IMR-90 (cell line): ENCODE data around the gene HOXD9. TPM values are rescaled to one million over a fixed set of nuclear protein-coding genes. Genes with fewer than 3 reads are reported as not detected.

Source experiments
- ATAC-seq: fragments of 200-7000 bp; cut with Tn5 transposase; 2 replicates; pipeline ENCODE4 v1.9.1; 2020; ENCODE audit warnings: low read depth, mild to moderate bottlenecking, moderate library complexity
- BruUV-seq: library from RNA; stranded (reverse); fragments of 400-500 nt; replicated peaks from 2 replicates; lab custom pipeline; 2021; lab: Mats Ljungman, UMichigan
- CTCF ChIA-PET: fragments of 300-600 bp; formaldehyde crosslinking; extraction: SDS; loops from one replicate; lab custom pipeline; 2021; ENCODE audit warnings: antibody characterized with exemption; lab: Yijun Ruan, JAX
- POLR2A ChIA-PET: fragments of 300-600 bp; sonication (Branson Sonifier 250); formaldehyde crosslinking; loops from one replicate; lab custom pipeline; 2022; ENCODE audit warnings: antibody characterized with exemption; ENCODE audit not compliant: unreplicated experiment; lab: Charles Lee
- DNase-seq: peaks from one replicate; pipeline ENCODE4 v3.0.0; 2013
- H2AFZ ChIP-seq: replicated peaks from 2 replicates; pipeline ENCODE3; 2013; ENCODE audit warnings: low read length, mild to moderate bottlenecking; ENCODE audit not compliant: poor library complexity
- H2AK5ac ChIP-seq: 2 replicates; pipeline ENCODE4 v1.6.1; 2013; ENCODE audit warnings: low read depth, low read length, inconsistent platforms
- H2AK9ac ChIP-seq: replicated peaks from 2 replicates; pipeline ENCODE3; 2013; ENCODE audit warnings: mild to moderate bottlenecking, low read depth, low read length, moderate library complexity; ENCODE audit not compliant: poor library complexity
- H2BK120ac ChIP-seq: 2 replicates; pipeline ENCODE4 v1.6.1; 2013; ENCODE audit warnings: low read depth, low read length, inconsistent platforms
- H2BK15ac ChIP-seq: 3 replicates; pipeline ENCODE4 v1.6.1; 2013; ENCODE audit warnings: low read depth, low read length, inconsistent platforms
- H2BK20ac ChIP-seq: 2 replicates; pipeline ENCODE4 v1.6.1; 2013; ENCODE audit warnings: low read depth, mild to moderate bottlenecking, inconsistent platforms, low read length, moderate library complexity
- H2BK5ac ChIP-seq: 2 replicates; pipeline ENCODE4 v1.6.1; 2013; ENCODE audit warnings: mild to moderate bottlenecking, low read depth, low read length, inconsistent platforms; ENCODE audit not compliant: poor library complexity, severe bottlenecking
- H3K14ac ChIP-seq: replicated peaks from 2 replicates; pipeline ENCODE4 v1.6.1; 2013; ENCODE audit warnings: low read depth, low read length, inconsistent platforms
- H3K18ac ChIP-seq: 2 replicates; pipeline ENCODE4 v1.6.1; 2013; ENCODE audit warnings: low read depth, low read length, control low read depth
- H3K23ac ChIP-seq: 2 replicates; pipeline ENCODE4 v1.6.1; 2013; ENCODE audit warnings: low read depth, low read length, inconsistent platforms
- H3K27ac ChIP-seq: 2 replicates; pipeline ENCODE4 v1.5.1; 2013; ENCODE audit warnings: mild to moderate bottlenecking, control low read depth, low read length; ENCODE audit not compliant: insufficient read depth
- H3K27me3 ChIP-seq: 2 replicates; pipeline ENCODE4 v1.6.1; 2013; ENCODE audit warnings: low read length; ENCODE audit not compliant: control insufficient read depth, insufficient read depth
- H3K36me3 ChIP-seq: 2 replicates; pipeline ENCODE4 v1.6.1; 2013; ENCODE audit warnings: low read length, mixed read lengths; ENCODE audit not compliant: control insufficient read depth, insufficient read depth
- H3K4ac ChIP-seq: 2 replicates; pipeline ENCODE4 v1.6.1; 2013; ENCODE audit warnings: low read depth, low read length, inconsistent platforms
- H3K4me1 ChIP-seq: 2 replicates; pipeline ENCODE4 v1.6.1; 2013; ENCODE audit warnings: low read length, mixed read lengths; ENCODE audit not compliant: control insufficient read depth, insufficient read depth
- H3K4me2 ChIP-seq: 2 replicates; pipeline ENCODE4 v1.6.1; 2013; ENCODE audit warnings: low read depth, mild to moderate bottlenecking, control low read depth, low read length, moderate library complexity
- H3K4me3 ChIP-seq: 2 replicates; pipeline ENCODE4 v1.5.1; 2013; ENCODE audit warnings: low read depth, mild to moderate bottlenecking, control low read depth, low read length, moderate library complexity; ENCODE audit not compliant: insufficient read depth
- H3K56ac ChIP-seq: 2 replicates; pipeline ENCODE4 v1.6.1; 2013; ENCODE audit warnings: low read length, inconsistent platforms; ENCODE audit not compliant: insufficient read depth; ENCODE audit errors: extremely low read depth
- H3K79me1 ChIP-seq, 2 experiments: 2 replicates each; pipeline ENCODE4 v1.6.1; 2013; ENCODE audit warnings: low read length in 2 of 2, inconsistent platforms in 1 of 2, low read depth in 1 of 2
- H3K9ac ChIP-seq: 2 replicates; pipeline ENCODE4 v1.6.1; 2013; ENCODE audit warnings: low read depth, low read length, control low read depth
- H3K9me1 ChIP-seq: 2 replicates; pipeline ENCODE4 v1.6.1; 2013; ENCODE audit warnings: low read length, inconsistent platforms; ENCODE audit not compliant: insufficient read depth
- H3K9me3 ChIP-seq: 2 replicates; pipeline ENCODE4 v1.6.1; 2013; ENCODE audit warnings: low read length; ENCODE audit not compliant: control insufficient read depth, insufficient read depth
- H4K20me1 ChIP-seq: 2 replicates; pipeline ENCODE4 v1.6.1; 2013; ENCODE audit warnings: low read length, inconsistent platforms; ENCODE audit not compliant: insufficient read depth
- H4K5ac ChIP-seq: 2 replicates; pipeline ENCODE4 v1.6.1; 2013; ENCODE audit warnings: mild to moderate bottlenecking, low read depth, low read length, control low read depth
- H4K8ac ChIP-seq, 2 experiments: 2 replicates each; pipeline ENCODE4 v1.6.1; 2013; ENCODE audit warnings: low read depth in 2 of 2, low read length in 2 of 2, control low read depth in 1 of 2, inconsistent platforms in 1 of 2
- H4K91ac ChIP-seq: 2 replicates; pipeline ENCODE4 v1.6.1; 2013; ENCODE audit warnings: low read depth, low read length, inconsistent platforms; ENCODE audit not compliant: insufficient read depth
- CHD1 ChIP-seq: IDR thresholded peaks from 2 replicates; pipeline ENCODE4 v1.6.1; 2012; ENCODE audit warnings: low read depth, low read length, improper control_type of control experiment
- CTCF ChIP-seq: conservative IDR thresholded peaks from 2 replicates; pipeline ENCODE4 v1.5.1; 2012; ENCODE audit warnings: mild to moderate bottlenecking, low read depth, low read length, improper control_type of control experiment
- MAFK ChIP-seq: IDR thresholded peaks from 2 replicates; pipeline ENCODE4 v1.6.1; 2012; ENCODE audit warnings: low read depth, low read length, improper control_type of control experiment
- MAZ ChIP-seq: IDR thresholded peaks from 2 replicates; pipeline ENCODE4 v1.6.1; 2012; ENCODE audit warnings: low read depth, mild to moderate bottlenecking, low read length, improper control_type of control experiment, moderate library complexity, borderline replicate concordance
- RAD21 ChIP-seq: IDR thresholded peaks from 2 replicates; pipeline ENCODE4 v1.6.1; 2012; ENCODE audit warnings: low read length, improper control_type of control experiment
- SMC3 ChIP-seq: fragments of 150-350 bp; IDR thresholded peaks from 2 replicates; pipeline ENCODE4 v1.6.1; 2016; ENCODE audit warnings: low read depth, mild to moderate bottlenecking, antibody characterized with exemption, low read length, moderate library complexity
- WGBS, 2 experiments: methylation state at CpG; one replicate each; pipeline versions ENCODE4 v1.1.5 to v1.1.7; 2013; ENCODE audit warnings: missing lambda C conversion rate in 2 of 2; ENCODE audit not compliant: insufficient read length in 1 of 2; ENCODE audit errors: extremely low coverage in 2 of 2; 5-methylcytosine and 5-hydroxymethylcytosine counted together
- dilution Hi-C: fragments of 300-500 bp; cut with HindIII; formaldehyde crosslinking; loops from one replicate; pipeline ENCODE4 v1.14.3; 2018; ENCODE audit warnings: low sequenced_read_pairs; ENCODE audit not compliant: unreplicated experiment
- in situ Hi-C: fragments of 300-500 bp; cut with MboI; formaldehyde crosslinking; loops from 3 replicates; pipeline ENCODE4 v1.14.3; 2019; ENCODE audit warnings: low sequenced_read_pairs, inconsistent platforms, mixed read lengths
- intact Hi-C: fragments of 100-400 bp; cut with micrococcal nuclease; formaldehyde crosslinking; loops from 2 replicates; pipeline ENCODE4 v1.10.0; 2022
- polyA plus RNA-seq, 3 experiments: library from polyadenylated mRNA; depleted of rRNA; stranded (reverse); fragments of >200 nt; gene quantifications; 2 replicates each; pipeline ENCODE4 v1.2.3, GENCODE V29; 2012; ENCODE audit warnings: low replicate concordance in 1 of 3
- total RNA-seq: library from RNA; depleted of rRNA; stranded (reverse); fragments of >200 nt; gene quantifications from 2 replicates; pipeline ENCODE4 v1.2.3, GENCODE V29; 2012
- TF ChIP-seq, protein P1 (sequence below): fragments of 150-350 bp; IDR thresholded peaks from 2 replicates; pipeline ENCODE4 v1.6.1; 2017; ENCODE audit warnings: mild to moderate bottlenecking, antibody characterized with exemption, low read length, low read depth

The HOXD9 gene
- total and polyA plus RNA-seq, 2 of the 4 experiments (the other 2 are of a cell fraction) = not detected

GRCh38 chr2:176096986-176097819 lies 25.3 kb upstream of the HOXD9 start:
- ChIA-PET POLR2A (no interaction called here), CTCF (interaction anchor here (0.5 to 3.9 kb wide), 11 partner anchors 8 to 1328 kb away, joined by 3 to 13 read pairs (median 4); no protein-coding TSS in a partner anchor)
- H2AK5ac ChIP-seq = no peak overlapping the region
- H2AK9ac ChIP-seq = no peak overlapping the region
- no peak overlapping the region for H3K56ac ChIP-seq
- peaks cover 92% of the 10 kb centered on the region for H3K27me3 ChIP-seq
- in situ Hi-C loops (loop anchor here (10.0 to 25.0 kb wide), 4 partner anchors 412 to 1360 kb away; no protein-coding TSS in a partner anchor), dilution Hi-C loops (no loop called here), intact Hi-C loops (loop anchor here (1.0 to 10.0 kb wide), 8 partner anchors 407 to 1392 kb away; no protein-coding TSS in a partner anchor)
- H3K14ac ChIP-seq = no peak overlapping the region
- no peak overlapping the region for H3K9ac ChIP-seq
- no peak overlapping the region for H2BK20ac ChIP-seq
- H2BK15ac ChIP-seq = no peak overlapping the region
- BruUV-seq = no TSS peak
- H4K20me1 ChIP-seq = no peaks in the 10 kb centered on the region
- H3K36me3 ChIP-seq = no peaks in the 10 kb centered on the region
- TF ChIP-seq SMC3 = peak; percentile 71
- TF ChIP-seq CTCF = peak; percentile 76
- peak; percentile 83 for TF ChIP-seq RAD21
- TF ChIP-seq, protein P1, sequence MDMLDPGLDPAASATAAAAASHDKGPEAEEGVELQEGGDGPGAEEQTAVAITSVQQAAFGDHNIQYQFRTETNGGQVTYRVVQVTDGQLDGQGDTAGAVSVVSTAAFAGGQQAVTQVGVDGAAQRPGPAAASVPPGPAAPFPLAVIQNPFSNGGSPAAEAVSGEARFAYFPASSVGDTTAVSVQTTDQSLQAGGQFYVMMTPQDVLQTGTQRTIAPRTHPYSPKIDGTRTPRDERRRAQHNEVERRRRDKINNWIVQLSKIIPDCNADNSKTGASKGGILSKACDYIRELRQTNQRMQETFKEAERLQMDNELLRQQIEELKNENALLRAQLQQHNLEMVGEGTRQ = no peak
- no peak for TF ChIP-seq CHD1
- TF ChIP-seq MAZ = 0 out of 2 replicates have a peak, but pooled peaks have one; percentile 34
- TF ChIP-seq MAFK = no peak
- H3K9me3 ChIP-seq = peaks cover 1% of the 10 kb centered on the region
- no peak overlapping the region for H3K23ac ChIP-seq
- H2AFZ ChIP-seq = peak overlapping the region; percentile 38
- DNase-seq (peak; percentile 48), ATAC-seq (peak; percentile 95)
- H3K4me2 ChIP-seq = peak overlapping the region; percentile 85
- H4K91ac ChIP-seq = no peak overlapping the region
- no peak overlapping the region for H4K5ac ChIP-seq
- no peak overlapping the region for H2BK120ac ChIP-seq
- H3K4me3 ChIP-seq = peak overlapping the region; percentile 35
- no peak overlapping the region for H3K18ac ChIP-seq
- no peak overlapping the region for H4K8ac ChIP-seq
- H3K9me1 ChIP-seq = no peaks in the 10 kb centered on the region
- H3K4ac ChIP-seq = no peak overlapping the region
- no peaks in the 10 kb centered on the region for H3K79me1 ChIP-seq
- H2BK5ac ChIP-seq = no peak overlapping the region
- H3K4me1 ChIP-seq = peaks cover 3% of the 10 kb centered on the region; the same call in 1 of the 2 replicates
- 0% methylated on average over 24 of the region's 45 CpGs; no CpG with 5 or more reads in 1 of the 2 experiments for whole genome bisulfite sequencing, 2 experiments
- H3K27ac ChIP-seq = no peak overlapping the region
